ENCODE measurements around the gene CPEB4. TPM values are rescaled to one million over a fixed set of nuclear protein-coding genes. Genes with fewer than 3 reads are reported as not detected.

CPEB4 gene
- total and polyA plus RNA-seq, 2 experiments from 2014 or later, result 5.9 to 10.2 TPM

GRCh38 chr5:173960986-173961385 lies 72.8 kb downstream of the CPEB4 start:
- Histone ChIP-seq H3K79me2 (replicated peaks; ENCODE audit: insufficient read depth) (no peaks in the 10 kb centered on the region), H3K4me3 (no peak overlapping the region), H3K27me3 (ENCODE audit: insufficient read depth) (no peaks in the 10 kb centered on the region), H3K4me2 (no peak overlapping the region), H3F3A (replicated peaks; ENCODE audit: low read depth) (0 out of 2 replicates have a peak, but pooled peaks cover 2% of the 10 kb centered on the region), H4K20me1 (replicated peaks; ENCODE audit: insufficient read depth) (no peaks in the 10 kb centered on the region), H3K27ac (ENCODE audit: low read depth) (no peak overlapping the region), H3K4me1 (ENCODE audit: insufficient read depth) (peaks cover 25% of the 10 kb centered on the region), H3K36me3 (ENCODE audit: insufficient read depth) (no peaks in the 10 kb centered on the region), H3K9me2 (ENCODE audit: insufficient read depth) (no peaks in the 10 kb centered on the region), H2AFZ (no peak overlapping the region)
- no peak overlapping the region for H3K4me3 Mint-ChIP-seq
- no peak for TF ChIP-seq JUNB (IDR thresholded peaks at IDR 0.05; ENCODE audit: unreplicated experiment)
- TF ChIP-seq POLR2AphosphoS5 (IDR thresholded peaks at IDR 0.05; ENCODE audit: low read depth), result no peak
- no peak for TF ChIP-seq CTCF (conservative IDR thresholded peaks at IDR 0.05; ENCODE audit: low read depth in 2 of 2)
- TF ChIP-seq STAT1 (IDR thresholded peaks at IDR 0.05; ENCODE audit: unreplicated experiment), result no peak
- no peak for TF ChIP-seq EZH2phosphoT487 (IDR thresholded peaks at IDR 0.05; ENCODE audit: unreplicated experiment)
- TF ChIP-seq REST (IDR thresholded peaks at IDR 0.05; ENCODE audit: unreplicated experiment), result no peak
- TF ChIP-seq ETS1 (IDR thresholded peaks at IDR 0.05), result no peak
- DNase-seq (ENCODE audit: low spot score) (no peak), ATAC-seq (no peak)
- H3K4me1 Mint-ChIP-seq, result peaks cover 39% of the 10 kb centered on the region
- peaks cover 10% of the 10 kb centered on the region for H3K36me3 Mint-ChIP-seq (ENCODE audit: low read depth)
- H3K27ac Mint-ChIP-seq, result peak overlapping the region; percentile 74; the same call in 1 of the 2 replicates
- peaks cover 7% of the 10 kb centered on the region; the same call in 1 of the 3 replicates for H3K9me3 Mint-ChIP-seq
- H3K27me3 Mint-ChIP-seq (ENCODE audit: insufficient read depth, low read depth, poor library complexity), result peaks cover 6% of the 10 kb centered on the region

- DNase-seq (ENCODE audit: low spot score), result no peak
- Histone ChIP-seq H3F3A (replicated peaks; ENCODE audit: low read depth) (0 out of 2 replicates have a peak, but pooled peaks cover 2% of the 10 kb centered on the region), H3K4me3 (no peak overlapping the region), H4K20me1 (replicated peaks; ENCODE audit: insufficient read depth) (no peaks in the 10 kb centered on the region), H2AFZ (no peak overlapping the region), H3K4me2 (no peak overlapping the region), H3K27ac (ENCODE audit: low read depth) (no peak overlapping the region), H3K27me3 (ENCODE audit: insufficient read depth) (no peaks in the 10 kb centered on the region), H3K36me3 (ENCODE audit: insufficient read depth) (no peaks in the 10 kb centered on the region), H3K79me2 (replicated peaks; ENCODE audit: insufficient read depth) (no peaks in the 10 kb centered on the region), H3K9me2 (ENCODE audit: insufficient read depth) (no peaks in the 10 kb centered on the region), H3K4me1 (ENCODE audit: insufficient read depth) (peaks cover 25% of the 10 kb centered on the region)
- ATAC-seq, result no peak
- Mint-ChIP-seq H3K27me3 (ENCODE audit: insufficient read depth, low read depth, poor library complexity) (peaks cover 6% of the 10 kb centered on the region), H3K9me3 (peaks cover 7% of the 10 kb centered on the region; the same call in 1 of the 3 replicates), H3K4me3 (no peak overlapping the region), H3K4me1 (peaks cover 39% of the 10 kb centered on the region), H3K27ac (no peak overlapping the region; the same call in 1 of the 2 replicates), H3K36me3 (ENCODE audit: low read depth) (peaks cover 10% of the 10 kb centered on the region)
- no peak for TF ChIP-seq POLR2AphosphoS5 (IDR thresholded peaks at IDR 0.05; ENCODE audit: low read depth)
- no peak for TF ChIP-seq STAT1 (IDR thresholded peaks at IDR 0.05; ENCODE audit: unreplicated experiment)
- TF ChIP-seq EZH2phosphoT487 (IDR thresholded peaks at IDR 0.05; ENCODE audit: unreplicated experiment), result no peak
- TF ChIP-seq JUNB (IDR thresholded peaks at IDR 0.05; ENCODE audit: unreplicated experiment), result no peak
- no peak for TF ChIP-seq NANOG (IDR thresholded peaks at IDR 0.05; ENCODE audit: borderline replicate concordance)
- no peak for TF ChIP-seq CTCF (conservative IDR thresholded peaks at IDR 0.05; ENCODE audit: low read depth in 2 of 2)
- no peak for TF ChIP-seq ZNF331 (CRISPR knock-in tag; IDR thresholded peaks at IDR 0.05; ENCODE audit: low read depth)
Measured at GRCh38 chr5:173961418-173961817, 73.3 kb downstream of the CPEB4 start.
